Activated naive CD8-positive, alpha-beta T cell treated with anti-CD3 and anti-CD28 coated beads, Interleukin-2, amount 10 ng/mL, durations not matched to agents 7 days and 5 days (primary cell): ENCODE measurements around the gene GAK. TPM values are rescaled to one million over a fixed set of nuclear protein-coding genes. Genes with fewer than 3 reads are reported as not detected.
A peak's percentile ranks its signal among the peaks of the same experiment; 100 is the strongest.

Source experiments
- ATAC-seq: fragments of 150-1000 bp; cut with Tn5 transposase; one replicate; pipeline ENCODE4 v1.10.0; 2021; ENCODE audit warnings: low read depth, moderate library complexity
- POLR2A ChIA-PET: fragments of 350-600 bp; sonication (Branson Sonifier 250); formaldehyde crosslinking; loops from one replicate; lab custom pipeline; 2021; ENCODE audit warnings: antibody characterized with exemption; lab: Charles Lee
- DNase-seq: peaks from one replicate; pipeline ENCODE4 v3.0.0; 2021
- H3K27ac Mint-ChIP-seq: one replicate; pipeline ENCODE4 v1.8.0; 2022; ENCODE audit warnings: mild to moderate bottlenecking, mixed read lengths
- H3K27me3 Mint-ChIP-seq: one replicate; pipeline ENCODE4 v1.8.0; 2022; ENCODE audit warnings: mild to moderate bottlenecking, moderate library complexity, mixed read lengths
- H3K36me3 Mint-ChIP-seq: one replicate; pipeline ENCODE4 v1.8.0; 2021; ENCODE audit warnings: mild to moderate bottlenecking, mixed read lengths
- H3K4me1 Mint-ChIP-seq: one replicate; pipeline ENCODE4 v1.8.0; 2021; ENCODE audit warnings: mixed read lengths
- H3K4me3 Mint-ChIP-seq: one replicate; pipeline ENCODE4 v1.8.0; 2022; ENCODE audit warnings: mild to moderate bottlenecking, moderate library complexity, mixed read lengths
- H3K9me3 Mint-ChIP-seq: one replicate; pipeline ENCODE4 v1.8.0; 2021; ENCODE audit warnings: mixed read lengths
- total RNA-seq, 2 experiments: library from RNA; stranded (reverse); gene quantifications; one replicate each; pipeline ENCODE4 v1.2.3, GENCODE V29; 2021

Gene GAK
- total RNA-seq, 2 experiments from 2014 or later = 169 to 182 TPM

DNA sequence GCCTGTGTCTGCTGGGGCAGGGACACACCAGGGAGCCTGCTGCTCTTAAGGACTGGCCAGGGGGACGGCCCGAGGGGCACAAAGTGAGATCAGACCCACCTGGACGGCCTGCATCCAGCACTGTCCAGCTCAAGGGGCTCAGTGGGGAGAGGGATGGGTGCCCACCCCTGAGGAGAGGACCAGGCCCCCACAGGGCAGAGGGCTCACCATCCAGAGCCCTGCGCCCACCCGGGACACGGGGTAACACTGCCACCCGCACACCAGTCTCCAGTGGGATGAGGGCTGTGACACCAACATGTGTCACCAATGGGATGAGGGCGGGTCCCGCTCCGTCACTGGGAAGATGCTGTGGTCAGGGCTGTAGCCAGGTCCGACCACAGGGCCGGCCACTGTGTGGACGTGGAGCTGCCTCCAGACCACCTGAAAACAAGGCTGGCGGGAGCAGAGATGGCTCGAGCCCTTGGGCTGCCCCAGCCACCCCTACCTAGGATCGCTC is 28.1 kb upstream of the GAK start:
- DNase-seq (no peak), ATAC-seq (no peak)
- no peaks in the 10 kb centered on the region for H3K9me3 Mint-ChIP-seq
- no peak overlapping the region for H3K4me3 Mint-ChIP-seq
- no peaks in the 10 kb centered on the region for H3K36me3 Mint-ChIP-seq
- H3K27ac Mint-ChIP-seq = no peak overlapping the region
- POLR2A ChIA-PET = no interaction called here
- no peaks in the 10 kb centered on the region for H3K27me3 Mint-ChIP-seq
- no peaks in the 10 kb centered on the region for H3K4me1 Mint-ChIP-seq

- H3K27ac Mint-ChIP-seq = no peak overlapping the region
- POLR2A ChIA-PET = no interaction called here
- ATAC-seq (no peak), DNase-seq (no peak)
- H3K4me3 Mint-ChIP-seq = no peak overlapping the region
- H3K4me1 Mint-ChIP-seq = no peaks in the 10 kb centered on the region
- H3K27me3 Mint-ChIP-seq = no peaks in the 10 kb centered on the region
- H3K9me3 Mint-ChIP-seq = no peaks in the 10 kb centered on the region
- H3K36me3 Mint-ChIP-seq = peaks cover 2% of the 10 kb centered on the region
These were observed 27.4 kb upstream of the GAK start for GRCh38 chr4:959338-960139.

DNA sequence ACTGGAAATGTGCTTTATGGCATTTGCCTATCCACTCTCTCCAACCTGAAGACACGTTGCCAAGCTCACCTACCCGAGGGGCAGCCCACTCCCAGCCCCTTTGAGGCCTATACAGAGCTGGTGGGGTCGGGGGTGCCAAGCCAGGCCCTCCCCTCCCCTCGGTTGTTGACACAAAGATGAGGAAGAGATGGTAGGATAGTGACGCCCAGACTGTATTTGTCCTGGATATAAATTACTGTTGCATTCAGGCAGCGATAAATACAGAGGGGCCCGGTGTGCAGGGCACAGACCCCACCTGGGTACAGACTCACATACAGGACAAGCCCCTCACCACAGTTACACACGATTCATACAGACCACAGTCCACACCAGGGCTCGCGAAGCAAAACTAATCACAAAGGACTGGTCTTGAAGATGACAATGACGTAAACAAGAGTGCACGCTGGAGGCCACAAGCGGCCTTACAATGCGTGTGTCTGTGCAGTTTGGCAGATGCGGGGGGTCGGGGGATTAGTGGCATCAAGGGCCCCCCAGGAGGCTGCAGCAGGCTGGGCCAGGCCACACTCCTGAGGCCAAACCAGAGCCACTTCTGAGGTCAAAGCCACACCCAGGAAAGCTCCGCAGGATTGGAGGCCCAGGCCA is 26.7 kb upstream of the GAK start:
- H3K36me3 Mint-ChIP-seq = peaks cover 3% of the 10 kb centered on the region
- no peak overlapping the region for H3K4me3 Mint-ChIP-seq
- H3K27me3 Mint-ChIP-seq = no peaks in the 10 kb centered on the region
- H3K27ac Mint-ChIP-seq = no peak overlapping the region
- H3K4me1 Mint-ChIP-seq = no peaks in the 10 kb centered on the region
- ATAC-seq (no peak), DNase-seq (no peak)
- no peaks in the 10 kb centered on the region for H3K9me3 Mint-ChIP-seq
- POLR2A ChIA-PET = no interaction called here

DNA sequence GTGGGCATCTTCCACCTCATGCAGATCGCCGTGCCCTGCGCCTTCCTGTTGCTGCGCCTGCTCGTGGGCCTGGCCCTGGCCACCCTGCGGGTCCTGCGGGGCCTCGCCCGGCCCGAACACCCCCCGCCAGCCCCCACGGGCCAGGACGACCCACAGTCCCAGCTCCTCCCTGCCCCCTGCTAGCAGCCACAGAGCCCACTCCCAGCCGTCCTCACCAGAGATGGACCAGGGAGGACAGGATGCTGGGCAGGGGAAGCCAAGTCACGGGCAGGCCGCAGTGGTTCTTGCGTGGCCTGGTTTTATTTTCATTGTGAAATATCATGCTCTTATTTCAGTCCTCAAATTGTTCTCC is 26.2 kb upstream of the GAK start:
- Mint-ChIP-seq H3K4me3 (no peak overlapping the region), H3K36me3 (peaks cover 3% of the 10 kb centered on the region), H3K9me3 (no peaks in the 10 kb centered on the region), H3K27me3 (no peaks in the 10 kb centered on the region), H3K27ac (no peak overlapping the region), H3K4me1 (no peaks in the 10 kb centered on the region)
- POLR2A ChIA-PET = no interaction called here
- no peak for DNase-seq
- ATAC-seq = no peak

DNA sequence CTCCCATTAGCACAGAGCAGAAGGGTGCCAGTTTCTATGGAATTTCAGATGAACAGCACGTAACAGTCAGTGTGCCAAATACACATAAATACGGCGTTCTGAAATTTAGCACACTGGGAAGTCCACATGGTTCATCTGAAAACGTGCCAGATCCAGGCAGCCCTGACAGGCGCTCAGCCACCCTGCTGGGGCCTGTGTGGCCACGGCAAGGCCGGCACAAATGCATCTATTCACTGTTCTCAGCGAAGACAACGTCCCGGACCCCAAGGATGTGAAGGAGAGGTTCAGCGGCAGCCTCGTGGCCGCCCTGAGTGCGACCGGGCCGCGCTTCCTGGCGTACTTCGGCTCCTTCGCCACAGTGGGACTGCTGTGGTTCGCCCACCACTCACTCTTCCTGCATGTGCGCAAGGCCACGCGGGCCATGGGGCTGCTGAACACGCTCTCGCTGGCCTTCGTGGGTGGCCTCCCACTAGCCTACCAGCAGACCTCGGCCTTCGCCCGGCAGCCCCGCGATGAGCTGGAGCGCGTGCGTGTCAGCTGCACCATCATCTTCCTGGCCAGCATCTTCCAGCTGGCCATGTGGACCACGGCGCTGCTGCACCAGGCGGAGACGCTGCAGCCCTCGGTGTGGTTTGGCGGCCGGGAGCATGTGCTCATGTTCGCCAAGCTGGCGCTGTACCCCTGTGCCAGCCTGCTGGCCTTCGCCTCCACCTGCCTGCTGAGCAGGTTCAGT is 25.6 kb upstream of the GAK start:
- peaks cover 3% of the 10 kb centered on the region for H3K36me3 Mint-ChIP-seq
- ATAC-seq (no peak), DNase-seq (no peak)
- no peak overlapping the region for H3K4me3 Mint-ChIP-seq
- H3K9me3 Mint-ChIP-seq = no peaks in the 10 kb centered on the region
- H3K27ac Mint-ChIP-seq = no peak overlapping the region
- POLR2A ChIA-PET = no interaction called here
- H3K27me3 Mint-ChIP-seq = no peaks in the 10 kb centered on the region
- H3K4me1 Mint-ChIP-seq = no peaks in the 10 kb centered on the region

GRCh38 chr4:957231-957580 is 25.1 kb upstream of the GAK start:
- DNase-seq (no peak), ATAC-seq (no peak)
- H3K36me3 Mint-ChIP-seq = peaks cover 3% of the 10 kb centered on the region
- H3K9me3 Mint-ChIP-seq = no peaks in the 10 kb centered on the region
- H3K27me3 Mint-ChIP-seq = no peaks in the 10 kb centered on the region
- H3K4me3 Mint-ChIP-seq = no peak overlapping the region
- H3K27ac Mint-ChIP-seq = no peak overlapping the region
- no peaks in the 10 kb centered on the region for H3K4me1 Mint-ChIP-seq
- POLR2A ChIA-PET = no interaction called here

- ATAC-seq (no peak), DNase-seq (no peak)
- Mint-ChIP-seq H3K4me3 (no peak overlapping the region), H3K36me3 (peaks cover 3% of the 10 kb centered on the region), H3K4me1 (no peaks in the 10 kb centered on the region), H3K27me3 (no peaks in the 10 kb centered on the region), H3K27ac (peak overlapping the region; percentile 42), H3K9me3 (no peaks in the 10 kb centered on the region)
- POLR2A ChIA-PET = no interaction called here
These were observed 24.6 kb upstream of the GAK start for GRCh38 chr4:956531-957230.

DNA sequence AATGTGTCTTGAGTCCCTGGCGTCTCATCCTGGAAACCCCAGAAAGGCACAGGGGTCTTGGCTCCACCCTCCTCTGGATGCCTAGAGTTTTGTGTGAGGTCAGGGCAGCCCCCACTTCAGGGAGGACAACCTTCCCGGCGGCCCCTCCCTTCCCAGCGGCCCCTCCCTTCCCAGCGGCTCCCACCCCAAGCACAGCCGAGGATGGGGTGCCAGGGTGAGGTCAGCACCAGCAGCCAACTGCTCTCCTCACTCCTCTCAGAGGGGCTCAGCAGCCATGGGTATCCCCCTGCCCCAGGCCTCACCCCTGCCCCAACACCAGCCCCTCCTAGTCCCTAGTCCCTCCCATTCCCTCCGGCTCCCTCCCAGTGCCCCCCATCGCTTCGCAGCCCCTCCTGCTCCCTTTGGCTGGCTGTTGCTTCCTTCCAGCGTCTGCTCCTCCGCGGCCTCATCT is 23.8 kb upstream of the GAK start:
- DNase-seq = no peak
- H3K27ac Mint-ChIP-seq = no peak overlapping the region

DNA sequence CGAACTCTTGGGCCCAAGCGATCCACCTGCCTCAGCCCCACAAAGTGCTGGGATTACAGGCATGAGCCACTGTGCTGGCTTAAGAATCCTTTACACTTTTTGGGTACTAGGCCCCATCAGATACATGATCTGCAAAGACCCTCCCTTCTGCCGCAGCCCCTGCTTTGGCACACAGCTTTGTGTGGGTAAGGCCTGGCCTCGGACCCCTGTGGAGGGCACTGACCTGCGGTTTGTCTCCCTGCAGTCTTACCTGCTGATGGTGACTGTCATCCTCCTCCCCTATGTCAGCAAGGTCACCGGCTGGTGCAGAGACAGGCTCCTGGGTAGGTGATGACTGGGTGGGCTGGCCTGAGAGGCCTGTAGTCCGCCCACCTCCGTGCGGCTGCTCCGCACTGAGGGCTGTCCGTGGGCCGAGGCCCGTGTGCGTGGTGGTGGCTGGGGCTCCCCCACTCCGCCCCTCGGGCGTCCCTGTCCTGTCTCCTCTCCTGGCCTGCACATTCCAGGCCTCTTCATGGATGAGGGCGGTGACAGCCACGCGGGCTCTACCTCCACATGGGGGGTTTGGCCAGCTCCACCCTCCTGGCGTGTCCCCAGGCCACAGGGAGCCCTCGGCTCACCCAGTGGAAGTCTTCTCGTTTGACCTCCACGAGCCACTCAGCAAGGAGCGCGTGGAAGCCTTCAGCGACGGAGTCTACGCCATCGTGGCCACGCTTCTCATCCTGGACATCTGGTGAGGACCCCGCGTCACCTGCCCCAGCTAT is 23.2 kb upstream of the GAK start:
- no peaks in the 10 kb centered on the region for H3K4me1 Mint-ChIP-seq
- no peak overlapping the region for H3K4me3 Mint-ChIP-seq
- H3K36me3 Mint-ChIP-seq = peaks cover 3% of the 10 kb centered on the region
- no peaks in the 10 kb centered on the region for H3K9me3 Mint-ChIP-seq
- ATAC-seq = no peak
- no peak overlapping the region for H3K27ac Mint-ChIP-seq
- peak; percentile 28 for DNase-seq
- no peaks in the 10 kb centered on the region for H3K27me3 Mint-ChIP-seq
- POLR2A ChIA-PET = no interaction called here

More for the DNA sequence above, 23.8 kb upstream of the GAK start:
- no peak for ATAC-seq
- no peaks in the 10 kb centered on the region for H3K4me1 Mint-ChIP-seq
- no peaks in the 10 kb centered on the region for H3K27me3 Mint-ChIP-seq
- H3K36me3 Mint-ChIP-seq = peaks cover 3% of the 10 kb centered on the region
- no peaks in the 10 kb centered on the region for H3K9me3 Mint-ChIP-seq
- H3K4me3 Mint-ChIP-seq = no peak overlapping the region
- POLR2A ChIA-PET = no interaction called here

GRCh38 chr4:954211-955020 is 22.3 kb upstream of the GAK start:
- Mint-ChIP-seq H3K9me3 (no peaks in the 10 kb centered on the region), H3K27me3 (no peaks in the 10 kb centered on the region), H3K4me1 (no peaks in the 10 kb centered on the region), H3K4me3 (no peak overlapping the region), H3K36me3 (peaks cover 3% of the 10 kb centered on the region), H3K27ac (no peak overlapping the region)
- POLR2A ChIA-PET = no interaction called here
- DNase-seq (peak; percentile 10), ATAC-seq (no peak)

- POLR2A ChIA-PET = interaction anchor here (0.6 kb wide), 1 partner anchor 9 kb away, joined by 3 read pairs; no protein-coding TSS in a partner anchor
- H3K9me3 Mint-ChIP-seq = no peaks in the 10 kb centered on the region
- peaks cover 3% of the 10 kb centered on the region for H3K36me3 Mint-ChIP-seq
- DNase-seq = no peak
- no peaks in the 10 kb centered on the region for H3K4me1 Mint-ChIP-seq
- ATAC-seq = no peak
- no peak overlapping the region for H3K27ac Mint-ChIP-seq
- H3K27me3 Mint-ChIP-seq = no peaks in the 10 kb centered on the region
- no peak overlapping the region for H3K4me3 Mint-ChIP-seq
These were observed 21.4 kb upstream of the GAK start for GRCh38 chr4:953574-953915.

DNA sequence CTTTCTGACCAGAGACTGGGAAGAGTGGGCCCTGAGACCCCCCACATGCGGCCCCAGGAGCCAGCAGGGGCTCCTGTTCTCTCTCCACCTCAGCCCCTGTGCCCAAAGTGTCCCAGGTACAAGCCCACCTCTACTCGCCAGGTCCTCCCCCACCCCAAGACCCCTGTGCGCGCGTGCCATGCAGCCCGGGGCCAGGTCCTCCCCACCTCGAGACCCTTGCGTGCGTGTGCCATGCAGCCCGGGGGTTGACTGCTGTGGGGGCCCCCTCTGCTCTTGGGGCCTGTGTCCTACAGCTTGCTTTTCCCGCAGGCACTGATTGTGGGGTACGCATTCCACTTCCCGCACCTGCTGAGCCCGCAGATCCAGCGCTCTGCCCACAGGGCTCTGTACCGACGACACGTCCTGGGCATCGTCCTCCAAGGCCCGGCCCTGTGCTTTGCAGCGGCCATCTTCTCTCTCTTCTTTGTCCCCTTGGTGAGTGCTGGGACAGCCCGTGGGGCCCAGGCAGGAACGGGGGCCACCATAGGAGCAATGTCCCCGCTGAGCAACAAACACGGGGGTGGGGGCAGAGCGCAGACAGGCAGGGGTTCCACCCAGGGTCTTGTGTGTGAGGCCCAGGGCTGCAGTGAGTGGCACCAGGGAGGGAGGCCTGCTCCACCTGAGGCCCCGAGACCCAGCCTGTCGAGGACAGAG is 20.9 kb upstream of the GAK start:
- POLR2A ChIA-PET = interaction anchor here (0.6 kb wide), 1 partner anchor 10 kb away, joined by 3 read pairs; no protein-coding TSS in a partner anchor
- Mint-ChIP-seq H3K36me3 (peaks cover 3% of the 10 kb centered on the region), H3K4me3 (no peak overlapping the region), H3K27me3 (no peaks in the 10 kb centered on the region), H3K27ac (no peak overlapping the region), H3K4me1 (no peaks in the 10 kb centered on the region), H3K9me3 (no peaks in the 10 kb centered on the region)
- DNase-seq = peak; percentile 21
- no peak for ATAC-seq
